Mesendoderm (in vitro differentiated cells): Measurements from ENCODE around the gene FAF1.

Experiments
- DNase-seq: peaks from one replicate; pipeline ENCODE4 v3.0.0; 2013
- H2AK5ac ChIP-seq: 2 replicates; pipeline ENCODE4 v1.6.1; 2013; ENCODE audit warnings: low read length, inconsistent platforms
- H2BK120ac ChIP-seq: 2 replicates; pipeline ENCODE4 v1.6.1; 2013; ENCODE audit warnings: low read depth, mild to moderate bottlenecking, low read length, moderate library complexity, mixed read lengths
- H2BK15ac ChIP-seq: replicated peaks from 2 replicates; pipeline ENCODE4 v1.6.1; 2013; ENCODE audit warnings: low read depth, mild to moderate bottlenecking, moderate library complexity
- H2BK5ac ChIP-seq: 2 replicates; pipeline ENCODE4 v1.6.1; 2013; ENCODE audit warnings: low read length, inconsistent platforms
- H3K18ac ChIP-seq: 2 replicates; pipeline ENCODE4 v1.6.1; 2013; ENCODE audit warnings: mild to moderate bottlenecking, low read length, mixed read lengths
- H3K23ac ChIP-seq: one replicate; pipeline ENCODE4 v1.6.1; 2013; ENCODE audit warnings: low read length
- H3K27ac ChIP-seq: 2 replicates; pipeline ENCODE4 v1.5.1; 2013; ENCODE audit warnings: low read depth, mild to moderate bottlenecking, inconsistent platforms, low read length, moderate library complexity
- H3K27me3 ChIP-seq: 2 replicates; pipeline ENCODE4 v1.6.1; 2013; ENCODE audit warnings: low read length, control low read depth, mild to moderate bottlenecking, inconsistent platforms; ENCODE audit not compliant: insufficient read depth, poor library complexity
- H3K36me3 ChIP-seq: 2 replicates; pipeline ENCODE4 v1.6.1; 2013; ENCODE audit warnings: low read length, inconsistent platforms; ENCODE audit not compliant: control insufficient read depth, insufficient read depth
- H3K4ac ChIP-seq: one replicate; pipeline ENCODE4 v1.6.1; 2013; ENCODE audit warnings: low read depth, mild to moderate bottlenecking, low read length, moderate library complexity
- H3K4me1 ChIP-seq: 2 replicates; pipeline ENCODE4 v1.6.1; 2013; ENCODE audit warnings: low read depth, low read length, inconsistent platforms; ENCODE audit not compliant: control insufficient read depth
- H3K4me2 ChIP-seq: 2 replicates; pipeline ENCODE4 v1.6.1; 2013; ENCODE audit warnings: low read length
- H3K4me3 ChIP-seq: 2 replicates; pipeline ENCODE4 v1.5.1; 2013; ENCODE audit warnings: mild to moderate bottlenecking, low read length
- H3K56ac ChIP-seq: one replicate; pipeline ENCODE4 v1.6.1; 2013; ENCODE audit warnings: low read length
- H3K79me1 ChIP-seq: 2 replicates; pipeline ENCODE4 v1.6.1; 2013; ENCODE audit warnings: low read length, inconsistent platforms
- H3K79me2 ChIP-seq: 2 replicates; pipeline ENCODE4 v1.6.1; 2013; ENCODE audit warnings: mild to moderate bottlenecking, low read length; ENCODE audit not compliant: control insufficient read depth, insufficient read depth
- H3K9ac ChIP-seq: 2 replicates; pipeline ENCODE4 v1.6.1; 2013; ENCODE audit warnings: low read length, inconsistent platforms
- H4K5ac ChIP-seq: one replicate; pipeline ENCODE4 v1.6.1; 2013; ENCODE audit warnings: low read length
- H4K8ac ChIP-seq: one replicate; pipeline ENCODE4 v1.6.1; 2013; ENCODE audit warnings: low read depth, mild to moderate bottlenecking, control low read depth, low read length, moderate library complexity
- WGBS: extraction: QIAGEN DNeasy Blood & Tissue Kit; methylation state at CpG from one replicate; pipeline ENCODE4 v1.1.7; 2013; ENCODE audit warnings: low lambda C conversion rate, missing lambda C conversion rate; ENCODE audit not compliant: insufficient coverage; ENCODE audit errors: extremely low coverage; 5-methylcytosine and 5-hydroxymethylcytosine counted together

The FAF1 gene

GRCh38 chr1:50859657-50860056 is 100.4 kb downstream of the FAF1 start:
- H3K36me3 ChIP-seq: no peaks in the 10 kb centered on the region
- no peaks in the 10 kb centered on the region for H3K79me1 ChIP-seq
- H3K4ac ChIP-seq: no peak overlapping the region
- no peaks in the 10 kb centered on the region for H3K27me3 ChIP-seq
- no CpG with 5 or more reads among the region's 1 CpG for WGBS
- H2BK15ac ChIP-seq: no peak overlapping the region
- no peak overlapping the region for H4K5ac ChIP-seq
- no peak overlapping the region for H3K4me2 ChIP-seq
- no peak overlapping the region for H2BK120ac ChIP-seq
- no peak overlapping the region for H3K18ac ChIP-seq
- H3K4me3 ChIP-seq: no peak overlapping the region
- H2AK5ac ChIP-seq: no peak overlapping the region
- H3K56ac ChIP-seq: no peak overlapping the region
- H2BK5ac ChIP-seq: no peak overlapping the region
- no peak overlapping the region for H4K8ac ChIP-seq
- H3K9ac ChIP-seq: no peak overlapping the region
- H3K27ac ChIP-seq: no peak overlapping the region
- peaks cover 6% of the 10 kb centered on the region for H3K79me2 ChIP-seq
- no peaks in the 10 kb centered on the region for H3K4me1 ChIP-seq
- no peak overlapping the region for H3K23ac ChIP-seq
- DNase-seq: no peak

- no peak overlapping the region for H2BK15ac ChIP-seq
- H3K9ac ChIP-seq: no peak overlapping the region
- DNase-seq: no peak
- H3K4me3 ChIP-seq: no peak overlapping the region
- H3K79me2 ChIP-seq: peaks cover 6% of the 10 kb centered on the region
- no CpG with 5 or more reads among the region's 1 CpG for WGBS
- H3K23ac ChIP-seq: no peak overlapping the region
- no peak overlapping the region for H4K8ac ChIP-seq
- H3K79me1 ChIP-seq: no peaks in the 10 kb centered on the region
- H3K27me3 ChIP-seq: no peaks in the 10 kb centered on the region
- no peak overlapping the region for H2AK5ac ChIP-seq
- H3K4ac ChIP-seq: no peak overlapping the region
- H3K56ac ChIP-seq: no peak overlapping the region
- no peak overlapping the region for H2BK120ac ChIP-seq
- no peak overlapping the region for H3K4me2 ChIP-seq
- H3K27ac ChIP-seq: no peak overlapping the region
- H3K4me1 ChIP-seq: no peaks in the 10 kb centered on the region
- H3K18ac ChIP-seq: no peak overlapping the region
- H2BK5ac ChIP-seq: no peak overlapping the region
- no peaks in the 10 kb centered on the region for H3K36me3 ChIP-seq
- H4K5ac ChIP-seq: no peak overlapping the region
These were observed 101.3 kb downstream of the FAF1 start for GRCh38 chr1:50858761-50859160.

GRCh38 chr1:50857702-50858101 is 102.4 kb downstream of the FAF1 start:
- Histone ChIP-seq H4K8ac (no peak overlapping the region), H3K27me3 (no peaks in the 10 kb centered on the region), H3K4me3 (no peak overlapping the region), H2BK5ac (no peak overlapping the region), H3K9ac (no peak overlapping the region), H2BK15ac (no peak overlapping the region), H2BK120ac (no peak overlapping the region), H3K18ac (no peak overlapping the region), H2AK5ac (no peak overlapping the region), H3K4ac (no peak overlapping the region), H3K79me1 (no peaks in the 10 kb centered on the region), H3K79me2 (peaks cover 6% of the 10 kb centered on the region), H3K23ac (no peak overlapping the region), H3K36me3 (no peaks in the 10 kb centered on the region), H3K56ac (no peak overlapping the region), H4K5ac (no peak overlapping the region), H3K4me2 (no peak overlapping the region), H3K4me1 (no peaks in the 10 kb centered on the region), H3K27ac (no peak overlapping the region)
- WGBS: no CpG with 5 or more reads among the region's 1 CpG
- DNase-seq: no peak

- Histone ChIP-seq H4K5ac (no peak overlapping the region), H3K9ac (no peak overlapping the region), H2BK120ac (no peak overlapping the region), H3K4ac (no peak overlapping the region), H3K27ac (no peak overlapping the region), H3K79me1 (peaks cover 1% of the 10 kb centered on the region), H3K36me3 (no peaks in the 10 kb centered on the region), H4K8ac (no peak overlapping the region), H3K4me3 (no peak overlapping the region), H3K56ac (no peak overlapping the region), H3K27me3 (no peaks in the 10 kb centered on the region), H3K23ac (no peak overlapping the region), H3K18ac (no peak overlapping the region), H3K79me2 (no peaks in the 10 kb centered on the region), H3K4me1 (no peaks in the 10 kb centered on the region), H2BK15ac (no peak overlapping the region), H2AK5ac (no peak overlapping the region), H3K4me2 (no peak overlapping the region), H2BK5ac (no peak overlapping the region)
- no peak for DNase-seq
- WGBS: no CpG with 5 or more reads among the region's 3 CpGs
These were observed 106.7 kb downstream of the FAF1 start for GRCh38 chr1:50853325-50853724.

GRCh38 chr1:50852889-50853288 is 107.2 kb downstream of the FAF1 start:
- Histone ChIP-seq H3K27ac (no peak overlapping the region), H2AK5ac (no peak overlapping the region), H3K4ac (no peak overlapping the region), H3K4me3 (no peak overlapping the region), H2BK15ac (no peak overlapping the region), H3K79me1 (peaks cover 1% of the 10 kb centered on the region), H3K56ac (no peak overlapping the region), H3K9ac (no peak overlapping the region), H3K4me1 (no peaks in the 10 kb centered on the region), H2BK120ac (no peak overlapping the region), H3K4me2 (no peak overlapping the region), H4K8ac (no peak overlapping the region), H4K5ac (no peak overlapping the region), H3K18ac (no peak overlapping the region), H3K23ac (no peak overlapping the region), H3K27me3 (no peaks in the 10 kb centered on the region), H3K79me2 (no peaks in the 10 kb centered on the region), H3K36me3 (no peaks in the 10 kb centered on the region), H2BK5ac (no peak overlapping the region)
- whole genome bisulfite sequencing: no CpG with 5 or more reads among the region's 1 CpG
- no peak for DNase-seq

- Histone ChIP-seq H3K23ac (no peak overlapping the region), H3K18ac (no peak overlapping the region), H2BK5ac (no peak overlapping the region), H3K27ac (no peak overlapping the region), H3K9ac (no peak overlapping the region), H3K79me2 (no peaks in the 10 kb centered on the region), H3K4me2 (no peak overlapping the region), H4K8ac (no peak overlapping the region), H4K5ac (no peak overlapping the region), H3K4me1 (no peaks in the 10 kb centered on the region), H3K4ac (no peak overlapping the region), H3K79me1 (peaks cover 1% of the 10 kb centered on the region), H2AK5ac (no peak overlapping the region), H3K4me3 (no peak overlapping the region), H3K36me3 (no peaks in the 10 kb centered on the region), H3K56ac (no peak overlapping the region), H3K27me3 (no peaks in the 10 kb centered on the region), H2BK15ac (no peak overlapping the region), H2BK120ac (no peak overlapping the region)
- no CpG with 5 or more reads among the region's 1 CpG for WGBS
- no peak for DNase-seq
These were observed 108.6 kb downstream of the FAF1 start for GRCh38 chr1:50851466-50851865.
